HL-60 (cell line): ENCODE data around the gene ZNF200.

ENCODE experiments used
- DNase-seq, 2 experiments: peaks; one replicate each; pipeline ENCODE4 v3.0.0-alpha.2; 2010 to 2020; ENCODE audit warnings: low read depth in 1 of 2, low spot score in 1 of 2
- H3K27ac ChIP-seq: fragments of 250-450 bp; sonication (Bioruptor Pico); replicated peaks from 2 replicates; pipeline ENCODE4 v1.5.1; 2020; ENCODE audit warnings: mild to moderate bottlenecking, moderate library complexity
- H3K27me3 ChIP-seq: fragments of 250-450 bp; sonication (Bioruptor Pico); 2 replicates; pipeline ENCODE4 v1.5.1; 2021; ENCODE audit warnings: mild to moderate bottlenecking, moderate library complexity; ENCODE audit not compliant: insufficient read depth, poor library complexity, severe bottlenecking
- H3K4me3 ChIP-seq: replicated peaks from 2 replicates; pipeline ENCODE4 v1.5.1; 2011; ENCODE audit warnings: mild to moderate bottlenecking, control low read depth, low read length; ENCODE audit not compliant: insufficient read depth
- CTCF ChIP-seq: IDR thresholded peaks from one replicate; pipeline ENCODE4 v1.5.1; 2011; ENCODE audit warnings: low read length, control low read depth, inconsistent platforms; ENCODE audit not compliant: insufficient read depth
- GABPA ChIP-seq: IDR thresholded peaks from 2 replicates; pipeline ENCODE4 v1.6.1; 2012; ENCODE audit warnings: low read depth
- POLR2AphosphoS5 ChIP-seq: IDR thresholded peaks from 2 replicates; pipeline ENCODE4 v1.6.1; 2012; ENCODE audit warnings: low read depth
- REST ChIP-seq: IDR thresholded peaks from 2 replicates; pipeline ENCODE4 v1.6.1; 2012; ENCODE audit warnings: low read depth; ENCODE audit not compliant: insufficient replicate concordance
- SPI1 ChIP-seq: IDR thresholded peaks from 2 replicates; pipeline ENCODE4 v1.6.1; 2012; ENCODE audit warnings: low read depth, mild to moderate bottlenecking, borderline replicate concordance

Gene ZNF200

GRCh38 chr16:3259836-3260235 lies 24.9 kb upstream of the ZNF200 start:
- Histone ChIP-seq H3K27ac (peak overlapping the region; percentile 47), H3K27me3 (no peaks in the 10 kb centered on the region), H3K4me3 (no peak overlapping the region)
- DNase-seq, result peak in 1 of 2 experiments; percentile 68
- TF ChIP-seq GABPA (no peak), REST (no peak), CTCF (no peak), POLR2AphosphoS5 (no peak), SPI1 (no peak)

- DNase-seq, result no peak
- Histone ChIP-seq H3K27me3 (no peaks in the 10 kb centered on the region), H3K4me3 (no peak overlapping the region), H3K27ac (no peak overlapping the region)
- TF ChIP-seq GABPA (no peak), SPI1 (no peak), POLR2AphosphoS5 (no peak), CTCF (no peak), REST (no peak)
These were observed 22.0 kb upstream of the ZNF200 start for GRCh38 chr16:3256866-3257465.

GRCh38 chr16:3256146-3256865 lies 21.3 kb upstream of the ZNF200 start, which contains the start of gene MEFV:
Gene MEFV (minus strand): TSS chr16:3256633. CDS start chr16:3256587, 46 bp downstream.
- Histone ChIP-seq H3K27ac (no peak within 1 kb of the TSS), H3K4me3 (peak within 1 kb of the TSS; percentile 3), H3K27me3 (no peaks in the 10 kb centered on the region)
- DNase-seq, result peak; percentile 38 to 43
- TF ChIP-seq GABPA, result no peak
- no peak for TF ChIP-seq CTCF
- TF ChIP-seq REST, result peak; percentile 77
